ENCODE measurements around the gene ETV6. TPM values are rescaled to one million over a fixed set of nuclear protein-coding genes. Genes with fewer than 3 reads are reported as not detected.

ETV6 gene
- total RNA-seq, 2 donors from 2014 or later: 17.5 to 17.9 TPM

DNA sequence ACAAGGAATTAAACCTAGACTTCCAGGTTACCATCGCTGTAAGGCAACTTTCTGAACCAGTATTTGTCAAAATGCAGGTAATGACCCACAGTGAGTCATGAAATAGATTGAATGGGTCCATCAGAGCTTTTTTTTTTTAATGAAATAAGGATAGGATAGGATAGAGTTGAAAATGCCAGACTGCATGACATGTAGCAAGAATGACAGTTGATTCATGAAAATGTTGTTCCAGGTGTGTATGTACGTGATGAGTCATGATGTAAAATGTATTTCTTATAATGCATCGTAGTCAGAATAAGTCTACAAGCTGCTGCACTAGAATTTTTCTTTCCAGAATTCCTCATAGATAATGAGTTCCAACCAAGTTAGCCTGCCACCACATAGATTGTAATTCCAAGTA, 236.9 kb downstream of the ETV6 start:
- Histone ChIP-seq H3K27ac (peak overlapping the region; percentile 66 to 86 (median 74)), H3K36me3 (replicated peaks in 1 of 2; ENCODE audit: insufficient read depth in 1 of 2, low read depth in 2 of 2) (peaks cover 0 to 4% of the 10 kb centered on the region in 2 donors), H3K9me3 (no peaks in the 10 kb centered on the region), H3K4me1 (peaks cover 36% of the 10 kb centered on the region), H3K4me3 (no peak overlapping the region), H3K27me3 (no peaks in the 10 kb centered on the region)
- TF ChIP-seq, protein P1, sequence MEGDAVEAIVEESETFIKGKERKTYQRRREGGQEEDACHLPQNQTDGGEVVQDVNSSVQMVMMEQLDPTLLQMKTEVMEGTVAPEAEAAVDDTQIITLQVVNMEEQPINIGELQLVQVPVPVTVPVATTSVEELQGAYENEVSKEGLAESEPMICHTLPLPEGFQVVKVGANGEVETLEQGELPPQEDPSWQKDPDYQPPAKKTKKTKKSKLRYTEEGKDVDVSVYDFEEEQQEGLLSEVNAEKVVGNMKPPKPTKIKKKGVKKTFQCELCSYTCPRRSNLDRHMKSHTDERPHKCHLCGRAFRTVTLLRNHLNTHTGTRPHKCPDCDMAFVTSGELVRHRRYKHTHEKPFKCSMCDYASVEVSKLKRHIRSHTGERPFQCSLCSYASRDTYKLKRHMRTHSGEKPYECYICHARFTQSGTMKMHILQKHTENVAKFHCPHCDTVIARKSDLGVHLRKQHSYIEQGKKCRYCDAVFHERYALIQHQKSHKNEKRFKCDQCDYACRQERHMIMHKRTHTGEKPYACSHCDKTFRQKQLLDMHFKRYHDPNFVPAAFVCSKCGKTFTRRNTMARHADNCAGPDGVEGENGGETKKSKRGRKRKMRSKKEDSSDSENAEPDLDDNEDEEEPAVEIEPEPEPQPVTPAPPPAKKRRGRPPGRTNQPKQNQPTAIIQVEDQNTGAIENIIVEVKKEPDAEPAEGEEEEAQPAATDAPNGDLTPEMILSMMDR (IDR thresholded peaks at IDR 0.05): no peak
- no peak for TF ChIP-seq POLR2A (IDR thresholded peaks at IDR 0.05)
- intact Hi-C loops (cut with DNase I): no loop called here
- ATAC-seq (no peak), DNase-seq (no peak)
- WGBS, 2 donors: 86 to 89% methylated on average over 3 of the region's 3 CpGs

DNA sequence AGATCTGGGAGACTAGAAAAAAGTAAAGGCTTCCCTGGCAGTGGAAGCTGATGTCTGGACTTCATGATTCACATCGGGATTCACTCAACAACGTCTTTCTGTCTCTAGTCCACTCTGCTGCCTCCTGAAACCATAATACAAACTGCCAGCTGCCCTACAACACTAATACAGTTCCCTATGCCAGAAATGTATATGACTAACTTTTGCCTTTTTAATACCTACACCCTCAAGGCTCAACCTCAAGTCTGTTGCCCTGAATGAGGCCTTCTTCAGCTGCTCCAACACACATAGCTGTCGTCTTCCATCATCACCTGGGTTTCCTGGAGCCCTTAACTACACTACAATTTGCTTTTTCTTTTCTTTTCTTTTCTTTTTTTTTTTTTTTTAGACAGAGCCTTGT, 238.6 kb downstream of the ETV6 start:
- intact Hi-C loops (cut with DNase I): no loop called here
- WGBS, 2 donors: 90% methylated on average over 3 of the region's 3 CpGs
- Histone ChIP-seq H3K36me3 (replicated peaks in 1 of 2; ENCODE audit: insufficient read depth in 1 of 2, low read depth in 2 of 2) (peaks cover 0 to 5% of the 10 kb centered on the region in 2 donors), H3K4me1 (peaks cover 25% of the 10 kb centered on the region), H3K9me3 (no peaks in the 10 kb centered on the region), H3K27me3 (no peaks in the 10 kb centered on the region), H3K27ac (no peak overlapping the region), H3K4me3 (no peak overlapping the region)
- no peak for DNase-seq
- TF ChIP-seq, protein P1 (IDR thresholded peaks at IDR 0.05): no peak
- no peak for TF ChIP-seq POLR2A (IDR thresholded peaks at IDR 0.05)
- no peak for ATAC-seq

DNA sequence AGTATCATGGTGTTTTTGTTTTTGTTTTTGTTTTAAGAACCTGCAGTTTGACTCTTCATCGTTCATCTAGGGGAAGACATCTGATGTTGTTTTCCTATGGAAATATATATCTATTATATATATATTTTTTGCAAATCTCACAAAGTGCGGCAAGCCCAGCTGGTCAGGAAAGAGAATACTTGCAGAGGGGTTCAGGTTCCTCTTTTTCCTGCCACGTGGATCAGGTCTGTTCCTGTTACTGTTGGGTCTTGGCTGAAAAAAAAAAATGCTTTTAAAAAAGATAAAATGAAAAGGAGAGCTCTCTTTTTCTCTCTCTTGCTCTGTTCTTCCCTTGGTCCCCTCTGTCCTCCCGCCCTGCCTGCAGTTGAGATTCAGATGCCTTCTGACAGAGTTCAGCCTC, 241.9 kb downstream of the ETV6 start:
- DNase-seq: no peak
- Histone ChIP-seq H3K4me1 (peaks cover 3% of the 10 kb centered on the region), H3K9me3 (no peaks in the 10 kb centered on the region), H3K4me3 (no peak overlapping the region), H3K36me3 (replicated peaks in 1 of 2; ENCODE audit: insufficient read depth in 1 of 2, low read depth in 2 of 2) (peaks cover 0 to 5% of the 10 kb centered on the region in 2 donors), H3K27ac (no peak overlapping the region), H3K27me3 (no peaks in the 10 kb centered on the region)
- 75 to 88% methylated on average over 4 of the region's 4 CpGs for WGBS, 2 donors
- intact Hi-C loops (cut with DNase I): no loop called here
- ATAC-seq: no peak
- TF ChIP-seq, protein P1 (IDR thresholded peaks at IDR 0.05): no peak
- no peak for TF ChIP-seq POLR2A (IDR thresholded peaks at IDR 0.05)

DNA sequence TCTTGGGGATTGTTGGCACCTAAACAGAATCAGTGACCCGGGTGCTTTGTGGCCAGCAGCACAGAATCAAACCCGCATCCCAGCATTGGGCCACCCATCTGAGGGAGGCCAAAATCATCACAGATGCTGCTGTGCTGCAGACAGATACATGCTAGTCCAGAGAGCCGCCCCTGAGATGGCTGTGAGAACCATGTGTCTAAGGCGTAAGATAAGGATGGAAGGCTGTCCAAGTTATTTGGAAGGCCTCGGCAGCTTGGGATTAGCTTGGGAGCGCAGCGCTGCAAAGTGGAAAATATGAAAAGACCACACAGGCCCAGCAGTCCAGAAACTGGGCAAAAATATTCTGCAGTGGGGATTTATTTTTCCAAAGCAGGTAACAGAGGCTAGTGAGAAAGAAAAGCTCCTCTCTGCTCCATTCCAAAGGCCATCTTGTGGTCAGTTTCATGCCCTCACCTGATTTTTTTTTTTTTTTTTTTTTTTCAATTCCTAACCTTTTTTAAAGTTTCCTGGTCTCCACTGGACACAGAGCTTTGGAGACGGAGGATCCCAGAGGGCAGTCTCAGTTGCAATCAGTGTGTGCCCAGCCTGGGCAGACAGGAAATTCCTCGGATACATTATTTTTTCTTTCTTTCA, 242.4 kb downstream of the ETV6 start:
- intact Hi-C loops (cut with DNase I): no loop called here
- no peak for ATAC-seq
- peaks cover 0 to 5% of the 10 kb centered on the region in 2 donors for H3K36me3 ChIP-seq (replicated peaks in 1 of 2; ENCODE audit: insufficient read depth in 1 of 2, low read depth in 2 of 2)

More for the DNA sequence above, 242.4 kb downstream of the ETV6 start:
- WGBS, 2 donors: 85 to 88% methylated on average over 9 of the region's 9 CpGs
- DNase-seq: no peak
- Histone ChIP-seq H3K27ac (no peak overlapping the region), H3K4me1 (no peaks in the 10 kb centered on the region), H3K9me3 (no peaks in the 10 kb centered on the region), H3K27me3 (no peaks in the 10 kb centered on the region), H3K4me3 (no peak overlapping the region)
- TF ChIP-seq, protein P1 (IDR thresholded peaks at IDR 0.05): peak in 4 of 7 experiments; percentile 23 to 51 (median 34)
- no peak for TF ChIP-seq POLR2A (IDR thresholded peaks at IDR 0.05)
